GM18861 (cell line): ENCODE measurements around the gene IMP4.

Experiments used
- ATAC-seq: cut with Tn5 transposase; IDR thresholded peaks from one replicate; pipeline ENCODE4 v1.9.1; 2021; ENCODE audit not compliant: unreplicated experiment

The IMP4 gene

GRCh38 chr2:130355578-130356431, 13.1 kb downstream of the IMP4 start, which contains the start of gene PTPN18:
TSS of gene PTPN18 (plus strand) at chr2:130356056. CDS start at chr2:130356108, 52 bp downstream.
- peak; percentile 79 for ATAC-seq

- no peak for ATAC-seq
Measured at GRCh38 chr2:130357864-130358263, 15.2 kb downstream of the IMP4 start.

- no peak for ATAC-seq
Measured at GRCh38 chr2:130358420-130359350, 16.0 kb downstream of the IMP4 start.

DNA sequence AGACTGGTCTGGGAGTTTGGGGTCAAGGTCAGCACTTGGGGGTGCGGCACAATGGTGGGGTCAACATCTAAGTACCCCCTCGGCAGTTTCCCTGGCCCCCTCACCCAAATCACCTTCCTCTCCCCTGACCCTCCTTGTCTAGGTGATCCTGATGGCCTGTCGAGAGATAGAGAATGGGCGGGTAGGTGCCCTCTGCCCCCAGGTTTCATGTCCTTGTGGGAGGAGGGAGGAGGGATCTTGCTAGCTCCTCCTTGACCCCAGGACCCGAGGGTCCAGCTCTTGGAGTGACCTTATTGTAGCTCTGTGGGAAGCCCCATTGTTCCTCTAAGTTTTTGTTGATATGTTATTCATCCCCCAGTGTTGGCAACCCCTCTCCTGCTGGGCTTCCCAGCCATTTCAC, 16.8 kb downstream of the IMP4 start:
- no peak for ATAC-seq

- ATAC-seq = no peak
Measured at GRCh38 chr2:130363479-130363878, 20.8 kb downstream of the IMP4 start.

GRCh38 chr2:130365075-130365474, 22.4 kb downstream of the IMP4 start:
- ATAC-seq = no peak

GRCh38 chr2:130365963-130366362, 23.3 kb downstream of the IMP4 start:
- ATAC-seq = no peak

- no peak for ATAC-seq
Measured at GRCh38 chr2:130366720-130367119, 24.0 kb downstream of the IMP4 start.

GRCh38 chr2:130368786-130369185, 26.1 kb downstream of the IMP4 start:
- no peak for ATAC-seq

DNA sequence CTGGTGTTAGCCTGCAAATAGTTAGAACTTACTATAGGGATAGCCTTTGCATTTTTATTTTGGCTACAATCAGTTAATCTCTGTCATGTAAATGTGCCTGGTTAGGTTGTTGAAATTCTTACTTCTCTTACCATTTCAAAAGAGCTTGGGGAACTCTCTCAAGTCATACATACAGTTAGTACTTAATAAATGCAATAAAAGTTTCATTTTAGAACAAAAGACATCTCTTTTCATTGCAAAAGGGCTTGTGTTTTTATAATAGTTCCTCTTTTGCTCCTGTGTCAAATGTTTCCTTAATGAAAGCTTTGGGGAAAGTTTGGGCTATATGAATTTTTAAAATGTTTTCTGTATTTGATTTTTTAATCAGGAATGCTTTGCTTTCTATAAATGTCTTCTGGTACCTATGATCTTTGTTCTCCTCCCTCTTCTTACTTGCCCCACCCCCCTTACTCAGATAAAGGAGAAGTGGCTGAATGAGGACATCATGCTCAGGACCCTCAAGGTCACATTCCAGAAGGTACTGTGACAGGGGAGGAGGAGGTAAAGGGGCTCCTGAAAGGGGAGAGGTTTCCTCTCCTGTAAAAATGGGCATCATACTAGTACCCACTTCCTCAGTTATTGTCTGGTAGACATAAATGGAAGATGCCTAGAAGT, 26.7 kb downstream of the IMP4 start:
- ATAC-seq = no peak

DNA sequence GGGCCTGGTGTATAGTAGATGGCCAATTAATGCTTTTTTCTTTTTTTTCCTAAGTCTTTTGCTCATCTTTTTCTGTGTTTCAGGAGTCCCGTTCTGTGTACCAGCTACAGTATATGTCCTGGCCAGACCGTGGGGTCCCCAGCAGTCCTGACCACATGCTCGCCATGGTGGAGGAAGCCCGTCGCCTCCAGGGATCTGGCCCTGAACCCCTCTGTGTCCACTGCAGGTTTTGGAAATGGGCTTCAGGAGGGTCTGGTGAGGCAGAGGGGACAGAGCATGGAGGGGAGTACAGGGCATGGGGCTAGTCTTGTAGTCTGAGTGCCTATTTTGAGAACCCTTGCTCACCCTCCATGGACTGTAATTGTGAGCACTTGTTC, 27.3 kb downstream of the IMP4 start:
- ATAC-seq = no peak

DNA sequence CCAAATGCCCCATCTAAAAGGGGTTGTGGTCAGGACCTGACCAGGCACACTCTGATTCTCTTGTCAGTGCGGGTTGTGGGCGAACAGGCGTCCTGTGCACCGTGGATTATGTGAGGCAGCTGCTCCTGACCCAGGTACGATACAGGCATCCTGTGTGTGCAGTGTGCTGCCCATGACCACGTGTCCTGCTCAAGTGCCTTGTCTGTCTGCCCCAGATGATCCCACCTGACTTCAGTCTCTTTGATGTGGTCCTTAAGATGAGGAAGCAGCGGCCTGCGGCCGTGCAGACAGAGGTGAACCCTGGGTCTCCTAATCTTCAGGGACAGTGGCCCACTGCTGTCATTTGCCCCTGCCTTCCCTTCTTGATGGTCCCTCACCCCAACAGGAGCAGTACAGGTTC, 27.8 kb downstream of the IMP4 start:
- no peak for ATAC-seq

DNA sequence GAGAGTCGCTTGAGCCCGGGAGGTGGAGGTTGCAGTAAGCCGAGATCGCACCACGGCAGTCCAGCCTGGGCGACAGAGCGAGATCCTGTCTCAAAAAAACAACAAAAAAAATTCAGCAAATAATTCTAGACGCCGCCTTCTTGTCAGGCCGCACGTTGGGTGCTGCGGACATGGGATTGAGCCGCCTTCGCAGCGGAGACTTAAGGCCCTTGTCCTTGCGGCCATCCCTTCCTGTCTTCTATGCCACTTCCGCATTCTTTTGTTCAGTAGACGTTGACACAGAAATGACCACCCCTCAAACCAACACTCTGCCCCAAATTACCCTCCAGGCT, 29.0 kb downstream of the IMP4 start:
- ATAC-seq = peak; percentile 32

DNA sequence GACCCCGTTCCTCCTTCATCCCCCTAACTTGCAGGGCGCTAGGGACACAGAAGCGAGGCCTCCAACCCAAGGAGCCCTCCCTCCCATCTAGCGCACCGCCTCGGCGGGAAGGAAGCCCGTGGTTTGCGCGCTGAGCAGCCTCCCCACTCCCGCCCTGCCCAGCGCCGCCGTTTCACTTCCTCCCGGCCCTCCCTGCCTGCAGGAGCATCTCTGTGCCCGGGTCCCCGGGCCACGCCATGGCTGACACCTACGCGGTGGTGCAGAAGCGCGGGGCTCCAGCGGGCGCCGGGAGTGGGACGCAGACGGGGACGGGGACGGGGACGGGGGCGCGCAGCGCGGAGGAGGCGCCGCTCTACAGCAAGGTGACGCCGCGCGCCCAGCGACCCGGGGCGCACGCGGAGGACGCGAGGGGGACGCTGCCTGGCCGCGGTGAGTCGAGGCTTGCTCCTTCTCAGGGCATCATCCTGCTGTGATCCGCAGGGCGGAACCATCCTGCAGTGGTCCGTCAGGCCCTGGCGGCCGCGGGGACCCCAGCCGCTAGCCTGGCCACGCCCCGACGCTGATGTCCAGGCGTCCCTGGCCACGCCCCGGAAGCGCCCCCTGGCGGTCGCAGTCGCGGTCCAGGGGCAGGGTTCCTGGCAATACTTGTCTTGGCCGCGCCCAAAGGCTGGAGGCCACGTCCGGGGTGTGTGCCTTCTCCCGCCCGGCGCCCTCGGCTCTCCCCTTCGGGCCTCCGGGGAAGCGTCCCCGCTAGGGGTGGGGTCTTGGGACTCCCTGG, 29.5 kb downstream of the IMP4 start:
- peak; percentile 59 for ATAC-seq

- no peak for ATAC-seq
Measured at GRCh38 chr2:130372833-130373807, 30.4 kb downstream of the IMP4 start.

DNA sequence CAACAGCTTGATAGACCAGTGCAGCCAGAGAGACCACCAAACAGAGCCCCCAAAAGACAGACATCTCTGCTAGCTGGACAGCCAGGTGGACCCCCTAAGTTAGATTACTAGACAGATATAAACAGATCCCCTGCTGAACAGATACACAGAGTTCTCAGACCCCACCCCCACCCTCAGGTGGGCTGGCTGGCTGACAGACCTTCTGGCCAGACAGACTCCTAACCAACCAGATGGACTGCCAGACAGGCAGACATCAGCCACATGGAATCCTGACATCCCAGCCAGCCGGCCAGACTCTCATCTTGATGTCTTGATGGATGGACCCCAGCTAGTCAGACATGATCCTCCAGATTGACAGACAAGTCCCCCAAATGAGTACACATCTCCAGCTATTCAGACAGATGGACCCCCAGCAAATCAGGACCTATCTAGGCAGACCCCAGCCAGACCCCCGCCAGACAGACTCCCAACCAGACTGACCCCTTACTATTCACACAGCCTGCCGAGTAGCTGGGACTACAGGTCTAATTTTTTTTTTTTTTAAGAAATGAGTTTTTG, 31.2 kb downstream of the IMP4 start:
- no peak for ATAC-seq

DNA sequence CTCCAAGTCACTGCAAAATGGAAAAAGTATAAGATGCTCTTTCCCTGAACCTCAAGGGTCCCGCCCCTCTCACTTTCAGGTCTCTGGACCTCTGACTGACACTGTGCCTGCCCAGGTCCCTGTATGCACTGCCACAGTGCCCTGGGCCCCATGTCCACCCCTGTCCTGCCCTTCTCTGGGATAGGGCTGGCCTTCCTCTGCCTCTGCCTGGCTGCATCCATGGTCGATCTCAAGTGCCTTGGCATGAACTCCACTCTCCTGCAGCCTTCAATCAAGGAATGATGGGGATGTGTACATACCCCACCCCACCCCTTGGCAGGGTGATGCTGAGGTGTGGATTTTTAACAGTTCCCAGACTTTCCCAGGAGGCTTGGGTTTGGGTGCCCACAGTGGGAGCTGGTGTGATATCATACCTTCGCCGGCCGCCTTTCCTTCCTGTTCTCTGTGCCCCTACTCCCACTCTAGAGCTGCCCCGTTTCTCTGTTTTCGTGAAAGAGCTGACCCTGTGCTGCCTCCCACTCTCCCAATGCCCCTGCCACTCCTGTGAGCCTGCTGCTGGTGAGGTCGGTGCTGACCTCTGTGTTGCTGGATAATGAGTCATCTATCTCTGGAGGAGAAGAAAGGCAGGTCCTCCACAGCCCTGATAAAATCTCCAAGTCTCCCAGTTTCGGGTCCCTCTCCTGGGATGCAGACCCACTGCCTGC, 32.0 kb downstream of the IMP4 start:
- no peak for ATAC-seq
